H7 (cell line): Measurements from ENCODE around the gene AKAP4. TPM values are rescaled to one million over a fixed set of nuclear protein-coding genes. Genes with fewer than 3 reads are reported as not detected.

Experiments used
- DNase-seq: peaks from one replicate; pipeline ENCODE4 v3.0.0; 2012
- H3K27me3 ChIP-seq: 2 replicates; pipeline ENCODE4 v1.6.0; 2011; ENCODE audit warnings: mild to moderate bottlenecking, low read length; ENCODE audit not compliant: control insufficient read depth, insufficient read depth
- H3K36me3 ChIP-seq: replicated peaks from 2 replicates; pipeline ENCODE4 v1.5.1; 2011; ENCODE audit warnings: low read length; ENCODE audit not compliant: control insufficient read depth, insufficient read depth
- H3K4me3 ChIP-seq: 2 replicates; pipeline ENCODE4 v1.5.1; 2011; ENCODE audit warnings: low read depth, mild to moderate bottlenecking, control low read depth, low read length, moderate library complexity; ENCODE audit not compliant: insufficient read depth
- total RNA-seq: library from RNA; depleted of rRNA; stranded (reverse); fragments of >200 nt; shearing (Covaris generic); gene quantifications from 2 replicates; pipeline ENCODE4 v1.2.3, GENCODE V29; 2014; rRNA removed

Gene AKAP4
- total RNA-seq, 1 experiment from 2014 or later: not detected

DNA sequence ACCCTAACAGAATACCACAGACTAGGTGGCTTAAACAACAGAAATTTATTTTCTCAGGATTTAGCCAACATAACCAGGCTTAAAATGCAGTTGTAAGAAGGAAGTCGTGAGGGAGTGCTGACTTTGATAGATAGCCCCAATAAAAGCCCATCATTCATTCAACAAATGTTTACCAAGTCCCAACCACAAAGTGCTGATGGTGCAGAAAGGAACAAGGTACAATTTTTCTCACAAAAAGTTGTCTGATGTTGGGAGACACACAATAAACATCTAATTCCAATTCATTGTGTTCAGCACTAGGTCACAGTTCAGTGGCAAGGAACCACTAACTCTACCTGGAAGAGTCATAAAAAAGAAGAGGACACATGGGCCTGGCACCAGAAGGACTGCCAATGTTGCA, 42.2 kb downstream of the AKAP4 start:
- Histone ChIP-seq H3K27me3 (no peaks in the 10 kb centered on the region), H3K36me3 (no peaks in the 10 kb centered on the region), H3K4me3 (no peak overlapping the region)
- DNase-seq: no peak

DNA sequence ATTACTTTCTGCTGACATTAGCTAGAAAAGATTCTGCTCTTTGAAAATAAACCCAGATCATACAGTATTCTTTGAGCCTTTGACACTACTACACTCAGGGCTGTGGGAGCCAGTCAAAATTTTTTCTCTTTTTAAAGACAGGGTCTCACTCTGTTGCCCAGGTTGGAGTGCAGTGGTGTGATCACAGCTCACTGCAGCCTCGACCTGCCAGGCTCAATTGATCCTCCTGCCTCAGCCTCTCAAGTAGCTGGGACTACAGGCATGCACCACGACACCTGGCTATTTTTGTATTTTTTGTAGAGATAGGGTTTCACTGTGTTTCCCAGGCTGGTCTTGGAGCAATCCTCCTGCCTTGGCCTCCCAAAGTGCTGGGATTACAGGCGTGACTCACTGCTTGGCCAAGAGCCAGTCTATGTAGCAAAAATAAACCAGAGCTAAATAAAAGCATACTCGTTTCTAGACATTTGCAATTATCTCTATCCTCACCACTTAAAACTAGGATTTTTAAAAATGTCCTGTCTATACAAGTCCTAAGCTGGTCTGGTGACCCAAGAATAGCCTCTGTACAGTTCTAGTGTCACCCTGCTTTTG, 43.2 kb downstream of the AKAP4 start:
- no peak for DNase-seq

DNA sequence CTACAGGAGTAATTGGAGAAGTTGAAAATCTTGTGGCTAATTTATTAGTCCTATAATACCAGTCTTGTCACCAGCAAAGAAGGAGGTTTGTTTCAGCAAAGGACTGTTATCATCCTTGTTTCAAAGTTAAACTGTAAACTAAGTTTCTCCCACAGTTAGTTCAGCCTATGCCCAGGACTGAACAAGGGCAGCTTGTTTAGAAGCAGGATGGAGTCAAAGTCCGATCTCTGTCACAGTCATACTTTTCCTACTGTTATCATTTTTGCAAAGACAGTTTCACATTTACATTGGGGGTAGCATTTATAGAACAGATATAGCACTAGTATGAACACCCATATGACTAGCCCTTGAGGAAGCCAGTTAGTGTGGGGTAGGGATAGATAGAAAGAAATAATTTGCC, 46.4 kb downstream of the AKAP4 start:
- DNase-seq: no peak
- H3K27me3 ChIP-seq: no peaks in the 10 kb centered on the region
- H3K4me3 ChIP-seq: no peak overlapping the region
- H3K36me3 ChIP-seq: no peaks in the 10 kb centered on the region

More for the DNA sequence above, 43.2 kb downstream of the AKAP4 start:
- Histone ChIP-seq H3K36me3 (no peaks in the 10 kb centered on the region), H3K4me3 (no peak overlapping the region), H3K27me3 (no peaks in the 10 kb centered on the region)

DNA sequence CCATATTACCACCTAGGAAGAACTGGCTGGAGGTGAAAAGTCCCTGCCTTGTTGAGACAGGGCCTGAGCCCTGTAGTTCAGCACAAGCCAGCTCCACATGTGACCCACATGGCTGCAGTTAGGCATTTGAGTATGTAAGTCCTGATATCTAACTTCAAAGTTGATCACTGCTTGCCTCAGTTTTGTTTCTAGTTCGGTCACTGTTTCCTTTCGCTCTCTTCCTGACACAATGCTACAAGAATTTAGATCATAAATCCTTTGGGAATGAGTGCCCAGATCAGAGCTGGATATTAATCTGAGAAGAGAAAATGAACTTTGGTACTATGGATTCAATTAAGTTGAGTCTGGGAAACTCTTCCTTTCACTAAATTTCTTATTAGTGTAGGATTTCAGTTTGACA, 48.4 kb downstream of the AKAP4 start:
- H3K27me3 ChIP-seq: no peaks in the 10 kb centered on the region
- no peaks in the 10 kb centered on the region for H3K36me3 ChIP-seq
- DNase-seq: no peak
- H3K4me3 ChIP-seq: no peak overlapping the region

DNA sequence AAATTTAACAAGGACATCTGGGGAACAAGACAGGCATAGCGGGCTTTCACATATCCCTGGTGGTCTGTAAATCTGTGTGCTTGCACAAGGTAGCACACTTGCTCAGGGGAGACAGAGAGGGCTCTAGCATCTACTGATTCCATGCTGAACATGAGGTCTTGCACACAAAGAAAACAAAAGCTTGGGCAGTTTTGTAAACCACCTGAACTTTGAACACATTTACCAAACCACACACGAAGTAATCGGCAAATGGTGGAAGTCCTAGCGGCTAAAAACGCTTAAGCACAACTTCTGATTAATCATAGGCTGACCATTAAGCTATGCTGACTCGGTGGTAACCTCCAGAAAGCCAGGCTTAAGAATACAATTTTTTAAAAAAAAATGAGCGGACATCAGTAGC, 52.8 kb downstream of the AKAP4 start:
- Histone ChIP-seq H3K36me3 (no peaks in the 10 kb centered on the region), H3K27me3 (no peaks in the 10 kb centered on the region), H3K4me3 (no peak overlapping the region)
- no peak for DNase-seq

Other genes starting within 250 kb of the AKAP4 start
- gene CCNB3, start 3.8 kb upstream of the AKAP4 start, total RNA-seq: 0.10 and 1.00 TPM in 2 replicates